BLaER1 treated with 17β-estradiol and CSF1 and Interleukin-3, amounts not matched to agents 10 nM and 100 nM (cell line): ENCODE measurements around the gene FOLR3.
"Not testable (repeated sequence)": the region's sequence is repeated elsewhere in the genome, so short reads cannot be mapped to it uniquely, and the experiment has no call there.

Experiments
- H3K27ac ChIP-seq, 11 experiments: shearing (Covaris generic); formaldehyde crosslinking; 2 replicates each; pipeline ENCODE4 v1.8.1; 2022
- H3K27me3 ChIP-seq, 11 experiments: shearing (Covaris generic); formaldehyde crosslinking; 2 replicates each; pipeline ENCODE4 v1.8.1; 2022
- H3K36me3 ChIP-seq, 11 experiments: shearing (Covaris generic); formaldehyde crosslinking; 2 replicates each; pipeline ENCODE4 v1.8.1; 2022
- H3K4me1 ChIP-seq, 10 experiments: shearing (Covaris generic); formaldehyde crosslinking; 2 replicates each; pipeline ENCODE4 v1.8.1; 2022
- H3K4me2 ChIP-seq, 11 experiments: shearing (Covaris generic); formaldehyde crosslinking; 2 replicates each; pipeline ENCODE4 v1.8.1; 2022
- H3K4me3 ChIP-seq, 10 experiments: shearing (Covaris generic); formaldehyde crosslinking; 2 replicates each; pipeline ENCODE4 v1.8.1; 2022
- H3K9ac ChIP-seq, 11 experiments: shearing (Covaris generic); formaldehyde crosslinking; 2 replicates each; pipeline ENCODE4 v1.8.1; 2022
- H3K9me3 ChIP-seq, 11 experiments: shearing (Covaris generic); formaldehyde crosslinking; replicated peaks in 1 of 11; 2 replicates each; pipeline ENCODE4 v1.8.1; 2022
- H4K20me1 ChIP-seq, 11 experiments: shearing (Covaris generic); formaldehyde crosslinking; 2 replicates each; pipeline ENCODE4 v1.8.1; 2022
- Cebpa-rat ChIP-seq, 11 experiments: shearing (Covaris generic); IDR thresholded peaks; 2 replicates each; pipeline ENCODE4 v1.8.1; 2022

FOLR3 gene

GRCh38 chr11:72173291-72173690, 37.8 kb downstream of the FOLR3 start:
- TF ChIP-seq Cebpa-rat (IDR thresholded peaks at IDR 0.05) = no peak
- Histone ChIP-seq H3K4me3 (no peak overlapping the region), H3K36me3 (no peaks in the 10 kb centered on the region), H3K9me3 (no peaks in the 10 kb centered on the region), H3K4me2 (no peak overlapping the region), H3K27me3 (no peaks in the 10 kb centered on the region), H4K20me1 (no peaks in the 10 kb centered on the region), H3K4me1 (peaks cover 0 to 11% (median 0%) of the 10 kb centered on the region in 10 experiments; a peak in 2 of 20 replicates), H3K27ac (no peak overlapping the region), H3K9ac (no peak overlapping the region)

- H3K36me3 ChIP-seq = no peaks in the 10 kb centered on the region
- no peaks in the 10 kb centered on the region for H3K27me3 ChIP-seq
- H3K4me1 ChIP-seq = peaks cover 0 to 11% (median 0%) of the 10 kb centered on the region in 10 experiments; a peak in 2 of 20 replicates
- H3K27ac ChIP-seq = no peak overlapping the region
- no peak for TF ChIP-seq Cebpa-rat (IDR thresholded peaks at IDR 0.05)
- H4K20me1 ChIP-seq = no peaks in the 10 kb centered on the region
- no peak overlapping the region for H3K4me2 ChIP-seq
- H3K4me3 ChIP-seq = no peak overlapping the region
- no peaks in the 10 kb centered on the region for H3K9me3 ChIP-seq
- H3K9ac ChIP-seq = no peak overlapping the region
Observed at GRCh38 chr11:72174302-72175070, 39.0 kb downstream of the FOLR3 start.

DNA sequence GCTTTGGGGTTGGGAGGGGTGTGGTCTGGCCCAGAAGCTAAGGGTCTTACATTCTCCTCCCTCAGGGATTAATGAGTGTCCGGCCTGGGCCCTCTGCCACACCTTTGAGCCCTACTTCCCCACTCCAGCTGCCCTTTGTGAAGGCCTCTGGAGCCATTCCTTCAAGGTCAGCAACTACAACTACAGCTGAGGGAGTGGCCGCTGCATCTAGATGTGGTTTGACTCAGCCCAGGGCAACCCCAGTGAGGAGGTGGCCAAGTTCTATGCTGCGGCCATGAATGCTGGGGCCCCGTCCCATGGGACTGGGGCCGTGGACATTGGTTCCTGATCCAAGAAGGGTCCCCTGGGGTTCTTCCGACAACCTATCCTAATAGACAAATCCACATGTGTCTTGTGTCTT, 42.1 kb downstream of the FOLR3 start:
- Histone ChIP-seq H3K36me3 (no peaks in the 10 kb centered on the region), H3K27ac (no peak overlapping the region), H3K9ac (no peak overlapping the region), H3K4me3 (no peak overlapping the region), H3K27me3 (no peaks in the 10 kb centered on the region), H3K4me2 (no peak overlapping the region), H3K4me1 (0 out of 20 replicates have a peak, but pooled peaks cover 0 to 4% (median 0%) of the 10 kb centered on the region in 10 experiments), H3K9me3 (no peaks in the 10 kb centered on the region), H4K20me1 (no peaks in the 10 kb centered on the region)
- TF ChIP-seq Cebpa-rat (IDR thresholded peaks at IDR 0.05) = no peak

DNA sequence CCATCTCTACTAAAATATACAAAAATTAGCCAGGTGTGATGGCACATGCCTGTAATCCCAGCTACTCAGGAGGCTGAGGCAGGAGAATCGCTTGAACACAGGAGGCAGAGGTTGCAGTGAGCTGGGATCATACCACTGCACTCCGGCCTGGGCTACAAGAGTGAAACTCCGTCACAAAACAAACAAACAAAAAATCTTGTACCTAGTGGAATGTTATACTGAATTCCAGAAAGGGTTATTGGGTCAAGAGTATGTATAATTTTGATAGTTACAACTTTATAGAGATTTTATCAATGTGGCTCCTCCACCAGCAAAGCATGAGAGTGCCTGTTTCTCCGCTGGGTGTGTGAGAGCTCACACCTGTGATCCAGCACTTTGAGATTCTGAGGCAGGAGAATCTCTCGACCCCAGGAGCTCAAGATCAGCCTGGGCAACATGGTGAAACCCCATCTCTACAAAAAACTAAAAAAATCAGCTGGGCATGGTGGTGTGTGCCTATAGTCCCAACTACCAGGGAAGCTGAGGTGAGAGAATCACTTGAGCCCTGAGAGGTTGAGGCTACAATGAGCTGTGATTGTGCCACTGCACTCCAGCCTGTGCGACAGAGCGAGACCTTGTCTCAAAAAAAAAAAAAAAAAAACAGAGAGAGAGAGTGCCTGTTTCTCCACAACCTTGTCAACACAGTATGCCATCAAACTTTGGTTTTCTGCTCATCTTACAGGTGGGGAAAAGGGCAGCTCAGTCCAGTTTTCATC, 43.7 kb downstream of the FOLR3 start:
- H3K4me1 ChIP-seq = 0 out of 20 replicates have a peak, but pooled peaks cover 0 to 4% (median 0%) of the 10 kb centered on the region in 10 experiments
- H3K4me3 ChIP-seq = no peak overlapping the region
- no peaks in the 10 kb centered on the region for H3K9me3 ChIP-seq
- no peaks in the 10 kb centered on the region for H4K20me1 ChIP-seq
- no peaks in the 10 kb centered on the region for H3K36me3 ChIP-seq
- no peak overlapping the region for H3K27ac ChIP-seq
- H3K27me3 ChIP-seq = no peaks in the 10 kb centered on the region
- no peak overlapping the region for H3K9ac ChIP-seq
- H3K4me2 ChIP-seq = no peak overlapping the region
- no peak for TF ChIP-seq Cebpa-rat (IDR thresholded peaks at IDR 0.05)

DNA sequence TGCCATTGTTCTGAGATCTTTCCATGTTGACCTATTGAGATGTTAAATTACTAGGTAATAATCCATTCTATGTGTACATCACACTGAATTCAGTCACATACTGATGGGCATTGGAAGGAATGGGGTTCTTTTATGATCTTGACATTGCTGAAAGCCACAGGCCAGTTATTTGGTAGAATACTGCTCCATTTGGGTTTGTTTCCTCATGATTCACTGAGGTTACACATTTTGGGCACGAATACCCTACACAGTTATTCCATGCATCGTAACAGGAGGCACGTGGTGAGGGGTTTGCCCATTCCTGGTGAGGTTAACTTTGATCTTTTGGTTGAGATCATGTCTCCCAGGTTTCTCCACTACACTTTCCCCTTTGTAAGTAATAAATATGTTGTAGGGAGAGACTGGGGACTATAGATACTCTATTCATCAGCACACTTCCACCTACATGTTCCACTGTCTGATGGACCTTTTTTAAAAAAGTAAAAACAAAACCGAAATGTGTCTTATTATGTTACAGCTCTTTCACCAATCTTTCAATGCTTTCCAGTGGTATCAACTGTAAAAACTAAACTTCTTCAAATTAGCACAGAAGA, 44.4 kb downstream of the FOLR3 start:
- no peaks in the 10 kb centered on the region for H3K27me3 ChIP-seq
- 0 out of 20 replicates have a peak, but pooled peaks cover 0 to 4% (median 0%) of the 10 kb centered on the region in 10 experiments for H3K4me1 ChIP-seq
- no peak for TF ChIP-seq Cebpa-rat (IDR thresholded peaks at IDR 0.05)
- no peak overlapping the region for H3K9ac ChIP-seq
- H3K27ac ChIP-seq = no peak overlapping the region
- no peak overlapping the region for H3K4me3 ChIP-seq
- H3K9me3 ChIP-seq = no peaks in the 10 kb centered on the region
- H3K36me3 ChIP-seq = no peaks in the 10 kb centered on the region
- no peak overlapping the region for H3K4me2 ChIP-seq
- no peaks in the 10 kb centered on the region for H4K20me1 ChIP-seq

- H3K9ac ChIP-seq, H3K4me1 ChIP-seq, H4K20me1 ChIP-seq, H3K27ac ChIP-seq, H3K9me3 ChIP-seq, H3K4me3 ChIP-seq, H3K36me3 ChIP-seq, H3K4me2 ChIP-seq, H3K27me3 ChIP-seq: not testable (repeated sequence)
Observed at GRCh38 chr11:72180892-72181552, 45.5 kb downstream of the FOLR3 start.

DNA sequence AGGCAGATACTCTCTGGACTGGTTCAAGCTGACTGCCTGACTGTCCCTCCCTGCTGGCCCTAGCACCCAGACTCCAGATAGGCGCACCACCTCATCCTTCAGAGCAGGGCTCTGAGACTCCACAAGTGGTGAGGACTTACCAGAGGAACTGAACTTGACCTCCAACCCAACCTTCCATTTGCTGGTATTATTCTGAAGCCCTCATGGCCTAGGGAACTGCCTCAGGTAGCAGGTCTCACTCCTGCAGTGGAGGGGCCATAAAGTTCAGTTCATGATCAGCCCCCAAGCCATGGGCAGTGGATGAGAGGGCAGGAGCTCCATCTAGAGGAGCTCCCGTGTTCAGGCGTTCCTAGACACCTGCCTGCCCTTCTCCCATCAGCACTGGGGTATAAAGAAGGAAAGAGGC, 46.0 kb downstream of the FOLR3 start:
- not testable (repeated sequence) for H3K27ac ChIP-seq, H3K27me3 ChIP-seq, H3K36me3 ChIP-seq, H4K20me1 ChIP-seq, H3K9me3 ChIP-seq, H3K4me1 ChIP-seq, H3K4me2 ChIP-seq, H3K9ac ChIP-seq, H3K4me3 ChIP-seq

GRCh38 chr11:72188267-72188666, 52.7 kb downstream of the FOLR3 start:
- Histone ChIP-seq H3K9ac (no peak overlapping the region), H3K4me3 (no peak overlapping the region), H3K4me2 (0 out of 22 replicates have a peak overlapping the region, but pooled peaks of 1 of the 11 experiments have one; percentile 16), H3K36me3 (no peaks in the 10 kb centered on the region), H3K27me3 (no peaks in the 10 kb centered on the region), H3K27ac (no peak overlapping the region), H3K4me1 (peaks cover 0 to 11% (median 0%) of the 10 kb centered on the region in 10 experiments; a peak in 5 of 20 replicates), H4K20me1 (no peaks in the 10 kb centered on the region), H3K9me3 (no peaks in the 10 kb centered on the region)
- no peak for TF ChIP-seq Cebpa-rat (IDR thresholded peaks at IDR 0.05)
